ENCODE data around the gene RIC3. TPM values are rescaled to one million over a fixed set of nuclear protein-coding genes. Genes with fewer than 3 reads are reported as not detected.

RIC3 gene
- total RNA-seq, 1 donor from 2014 or later: 12.9 TPM

- intact Hi-C loops (cut with micrococcal nuclease): no loop called here
- peaks cover 50% of the 10 kb centered on the region for H3K36me3 ChIP-seq
Measured at GRCh38 chr11:8094656-8095055, 74.2 kb downstream of the RIC3 start.

GRCh38 chr11:8093931-8094575 is 74.8 kb downstream of the RIC3 start:
- TF ChIP-seq CTCF (IDR thresholded peaks at IDR 0.05; ENCODE audit: borderline replicate concordance): no peak
- H3K36me3 ChIP-seq: peaks cover 45% of the 10 kb centered on the region
- no peak overlapping the region for H3K4me3 ChIP-seq

More at GRCh38 chr11:8094656-8095055, 74.2 kb downstream of the RIC3 start:
- H3K27me3 ChIP-seq (ENCODE audit: low read depth): no peaks in the 10 kb centered on the region
- no peaks in the 10 kb centered on the region for H3K9me3 ChIP-seq (replicated peaks)
- TF ChIP-seq CTCF (IDR thresholded peaks at IDR 0.05; ENCODE audit: borderline replicate concordance): no peak
- DNase-seq: no peak
- H3K4me1 ChIP-seq: peaks cover 21% of the 10 kb centered on the region
- H3K27ac ChIP-seq (replicated peaks): no peak overlapping the region
- H3K4me3 ChIP-seq: no peak overlapping the region

DNA sequence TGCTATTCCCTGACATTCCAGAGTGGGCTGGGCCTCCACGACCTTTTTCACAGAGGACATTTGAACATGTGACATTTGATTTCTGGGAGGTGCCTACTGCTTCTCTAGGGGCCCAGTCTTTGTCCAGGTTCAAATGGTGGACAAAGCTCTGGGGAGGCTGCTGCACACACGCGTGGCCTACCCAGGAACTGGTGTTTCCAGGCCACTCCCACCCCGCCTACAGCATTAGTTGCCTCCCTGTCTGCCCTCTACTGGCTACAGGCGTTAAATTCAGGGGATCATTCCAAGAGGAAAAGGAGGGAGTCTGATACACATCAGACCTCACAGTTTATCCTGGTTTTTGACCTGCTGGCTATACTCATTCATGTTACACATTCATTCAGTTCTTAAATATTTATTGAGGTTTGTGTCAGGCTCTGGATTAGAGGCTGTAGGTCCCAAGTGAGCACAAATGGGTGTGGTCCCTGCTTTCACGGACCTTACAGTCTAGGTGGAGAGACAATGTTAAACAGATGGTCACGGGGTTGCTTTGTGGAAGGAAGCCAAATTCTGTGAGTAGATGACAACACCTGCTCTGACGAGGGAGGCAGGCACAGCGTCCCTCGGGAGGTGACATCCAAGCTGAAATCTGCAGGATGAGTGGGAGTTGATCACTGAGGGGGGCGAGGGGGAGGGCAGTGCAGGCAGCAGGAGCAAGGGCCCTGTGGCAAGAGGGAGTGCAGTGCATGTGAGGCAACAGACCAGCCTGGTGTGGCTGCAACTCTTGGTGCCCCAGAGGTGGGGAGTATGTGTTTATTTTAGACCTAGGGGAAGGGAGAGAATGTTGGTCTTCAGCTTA is 76.0 kb downstream of the RIC3 start:
- no peaks in the 10 kb centered on the region for H3K9me3 ChIP-seq (replicated peaks)
- DNase-seq: peak; percentile 48
- peak overlapping the region; percentile 9 for H3K27ac ChIP-seq (replicated peaks)
- intact Hi-C loops (cut with micrococcal nuclease): no loop called here
- peaks cover 21% of the 10 kb centered on the region for H3K4me1 ChIP-seq
- peak; percentile 70 for TF ChIP-seq CTCF (IDR thresholded peaks at IDR 0.05; ENCODE audit: borderline replicate concordance)
- no peaks in the 10 kb centered on the region for H3K27me3 ChIP-seq (ENCODE audit: low read depth)
- H3K36me3 ChIP-seq: peaks cover 36% of the 10 kb centered on the region
- no peak overlapping the region for H3K4me3 ChIP-seq

More at GRCh38 chr11:8093931-8094575, 74.8 kb downstream of the RIC3 start:
- peaks cover 21% of the 10 kb centered on the region for H3K4me1 ChIP-seq
- no peaks in the 10 kb centered on the region for H3K27me3 ChIP-seq (ENCODE audit: low read depth)
- no peak overlapping the region for H3K27ac ChIP-seq (replicated peaks)
- H3K9me3 ChIP-seq (replicated peaks): no peaks in the 10 kb centered on the region
- intact Hi-C loops (cut with micrococcal nuclease): no loop called here
- DNase-seq: no peak

DNA sequence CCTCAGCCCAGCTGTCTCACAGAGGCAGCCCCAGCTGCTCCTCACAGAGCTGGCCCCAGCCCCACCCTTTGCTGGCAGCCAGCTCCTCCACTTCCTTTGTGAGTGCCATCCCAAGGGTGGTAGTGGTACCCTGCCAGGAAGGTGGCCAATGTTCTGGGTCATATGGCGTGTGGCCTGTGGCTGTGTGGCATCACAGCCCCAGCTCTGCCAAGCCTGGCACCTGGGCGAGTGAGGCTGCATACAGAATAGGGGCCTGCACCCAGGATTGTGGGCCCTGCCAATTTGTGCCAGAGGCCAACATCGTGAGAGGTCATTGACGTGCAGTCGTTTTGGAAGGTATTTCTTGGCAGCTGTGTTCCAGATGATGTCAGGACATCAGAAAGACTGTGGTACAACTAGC is 77.1 kb downstream of the RIC3 start:
- Histone ChIP-seq H3K9me3 (replicated peaks) (no peaks in the 10 kb centered on the region), H3K36me3 (peaks cover 26% of the 10 kb centered on the region), H3K4me1 (peaks cover 31% of the 10 kb centered on the region), H3K27ac (replicated peaks) (no peak overlapping the region), H3K4me3 (no peak overlapping the region), H3K27me3 (ENCODE audit: low read depth) (no peaks in the 10 kb centered on the region)
- no peak for TF ChIP-seq CTCF (IDR thresholded peaks at IDR 0.05; ENCODE audit: borderline replicate concordance)
- intact Hi-C loops (cut with micrococcal nuclease): loop anchor here (2.0 kb wide), 1 partner anchor 59 kb away; no protein-coding TSS in a partner anchor
- no peak for DNase-seq

DNA sequence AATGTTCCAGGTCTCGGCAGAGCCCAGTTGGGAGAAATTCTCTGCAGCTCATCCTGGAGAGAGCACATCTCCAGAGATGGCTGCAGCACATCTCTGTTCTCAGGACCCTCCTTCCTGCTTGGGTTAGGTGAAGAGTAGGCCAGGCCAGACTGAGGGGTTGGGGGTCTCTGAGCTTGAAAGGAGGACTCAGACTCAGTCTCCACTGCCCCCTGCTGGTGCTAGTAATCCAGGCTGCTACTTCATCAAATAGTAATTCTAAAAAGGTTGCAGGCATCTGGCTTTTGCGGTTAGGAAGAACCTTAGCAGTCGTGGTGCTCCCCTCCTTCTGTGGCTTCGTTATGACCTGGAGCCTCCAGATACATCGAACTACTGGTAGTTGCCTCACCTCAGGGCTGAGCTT is 78.1 kb downstream of the RIC3 start:
- DNase-seq: no peak
- intact Hi-C loops (cut with micrococcal nuclease): loop anchor here (2.0 kb wide), 1 partner anchor 58 kb away; no protein-coding TSS in a partner anchor
- Histone ChIP-seq H3K27me3 (ENCODE audit: low read depth) (no peaks in the 10 kb centered on the region), H3K9me3 (replicated peaks) (no peaks in the 10 kb centered on the region), H3K4me3 (no peak overlapping the region), H3K27ac (replicated peaks) (no peak overlapping the region), H3K36me3 (peaks cover 18% of the 10 kb centered on the region), H3K4me1 (peaks cover 41% of the 10 kb centered on the region)
- TF ChIP-seq CTCF (IDR thresholded peaks at IDR 0.05; ENCODE audit: borderline replicate concordance): peak; percentile 69

All from left ventricle myocardium inferior (tissue), 1 donor.